Central memory CD8-positive, alpha-beta T cell (primary cell): Measurements from ENCODE around the gene LECT2.

ENCODE experiments used
- ATAC-seq: fragments of 150-1000 bp; cut with Tn5 transposase; replicated peaks from 2 replicates; pipeline ENCODE4 v1.10.0; 2022; ENCODE audit warnings: mild to moderate bottlenecking, moderate FRiP score, moderate number of reproducible peaks; ENCODE audit not compliant: poor library complexity, severe bottlenecking; ENCODE audit errors: extremely low read depth
- DNase-seq, 2 donors: peaks; one replicate each; pipeline ENCODE4 v3.0.0; 2021; ENCODE audit warnings: low spot score in 2 of 2
- H3K27ac Mint-ChIP-seq: one replicate; pipeline ENCODE4 v1.8.0; 2022; ENCODE audit warnings: low read depth, mild to moderate bottlenecking, moderate library complexity, mixed read lengths
- H3K27me3 Mint-ChIP-seq: one replicate; pipeline ENCODE4 v1.8.0; 2022; ENCODE audit warnings: mixed read lengths
- H3K36me3 Mint-ChIP-seq: one replicate; pipeline ENCODE4 v1.8.0; 2022; ENCODE audit warnings: mild to moderate bottlenecking, moderate library complexity, mixed read lengths; ENCODE audit not compliant: insufficient read depth
- H3K4me1 Mint-ChIP-seq: one replicate; pipeline ENCODE4 v1.8.0; 2022; ENCODE audit warnings: mixed read lengths
- H3K4me3 Mint-ChIP-seq: one replicate; pipeline ENCODE4 v1.8.0; 2022; ENCODE audit warnings: mild to moderate bottlenecking, moderate library complexity, mixed read lengths
- H3K9me3 Mint-ChIP-seq: one replicate; pipeline ENCODE4 v1.8.0; 2022; ENCODE audit warnings: mixed read lengths

LECT2 gene

DNA sequence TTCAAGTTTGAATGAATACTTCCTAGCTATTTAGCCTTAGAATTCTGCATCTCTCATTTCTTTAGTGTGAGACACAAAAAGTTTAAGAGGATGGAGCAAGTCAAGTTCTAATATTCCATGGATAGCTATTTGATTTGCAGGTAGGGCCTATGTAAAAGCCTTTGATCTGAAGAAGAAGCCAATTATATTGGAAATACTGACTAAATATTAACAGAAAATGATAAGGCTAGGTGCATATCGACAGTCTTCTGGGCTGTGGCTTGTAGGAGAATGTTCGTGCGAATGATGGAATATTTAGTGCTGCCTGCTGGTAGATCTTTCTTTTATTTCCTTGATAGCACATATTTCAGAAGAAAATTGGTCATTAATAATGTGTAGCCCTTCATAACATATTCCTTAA lies at the start of gene LECT2:
Gene LECT2, minus strand, starts transcription at position 85 of the 400 bp plus-strand sequence. CDS start 150 bp downstream, outside the sequence.
- no peak for ATAC-seq
- H3K9me3 Mint-ChIP-seq = no peaks in the 10 kb centered on the region
- DNase-seq = no peak
- H3K4me3 Mint-ChIP-seq = no peak within 1 kb of the TSS
- no peak within 1 kb of the TSS for H3K27ac Mint-ChIP-seq
- no peaks in the 10 kb centered on the region for H3K36me3 Mint-ChIP-seq
- H3K27me3 Mint-ChIP-seq = peaks cover 70% of the 10 kb centered on the region
- H3K4me1 Mint-ChIP-seq = no peaks in the 10 kb centered on the region

DNA sequence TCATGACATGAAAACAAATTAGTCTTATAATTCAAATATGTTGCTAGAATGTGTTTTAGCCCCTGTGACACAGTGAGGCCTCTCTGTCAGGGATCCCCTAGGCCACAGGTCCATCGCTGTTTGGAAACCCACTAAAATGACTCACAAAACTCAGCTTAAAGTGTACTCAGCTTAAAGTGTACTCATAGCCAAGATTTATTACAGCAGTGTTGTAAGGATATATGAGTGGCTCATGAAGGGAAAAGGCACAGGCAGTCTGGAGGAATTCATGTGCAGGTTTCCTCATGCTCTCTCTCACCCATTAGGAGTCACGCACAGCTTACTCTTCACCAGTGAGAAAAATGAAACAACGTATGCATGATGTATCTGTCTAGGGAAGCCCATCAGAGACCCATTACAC lies 49.7 kb upstream of the LECT2 start:
- DNase-seq (no peak), ATAC-seq (no peak)
- no peaks in the 10 kb centered on the region for H3K9me3 Mint-ChIP-seq
- no peak overlapping the region for H3K27ac Mint-ChIP-seq
- no peaks in the 10 kb centered on the region for H3K36me3 Mint-ChIP-seq
- no peak overlapping the region for H3K4me3 Mint-ChIP-seq
- no peaks in the 10 kb centered on the region for H3K4me1 Mint-ChIP-seq
- H3K27me3 Mint-ChIP-seq = peaks cover 8% of the 10 kb centered on the region

DNA sequence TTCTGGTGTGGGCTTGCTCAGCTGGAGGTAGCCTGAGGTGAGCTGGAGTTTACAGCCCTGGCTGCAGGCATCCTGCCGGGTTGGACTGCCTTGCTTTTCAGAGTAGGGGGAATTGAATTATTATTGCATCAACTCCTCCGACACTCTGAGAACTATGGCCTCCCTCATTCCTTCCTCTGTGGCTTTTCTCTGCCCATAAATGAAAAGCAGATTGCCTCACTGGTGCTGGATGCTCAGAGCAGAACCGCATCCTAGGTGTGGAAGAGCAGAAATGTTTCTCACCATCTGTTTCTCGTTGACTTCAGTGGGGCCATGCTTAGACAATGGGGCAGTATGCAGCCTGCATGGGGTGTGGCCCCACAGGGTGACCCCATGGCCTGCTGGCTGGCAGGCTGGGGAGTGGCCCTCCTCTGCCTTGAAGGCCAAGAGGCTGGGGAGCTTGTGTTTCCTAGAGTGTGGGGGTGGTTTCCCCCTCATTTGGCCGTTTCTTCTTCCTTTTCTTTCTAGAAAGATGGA lies 46.7 kb upstream of the LECT2 start:
- ATAC-seq = no peak
- Mint-ChIP-seq H3K4me3 (no peak overlapping the region), H3K27me3 (peaks cover 25% of the 10 kb centered on the region), H3K27ac (no peak overlapping the region), H3K36me3 (no peaks in the 10 kb centered on the region), H3K9me3 (no peaks in the 10 kb centered on the region), H3K4me1 (no peaks in the 10 kb centered on the region)
- DNase-seq = no peak

DNA sequence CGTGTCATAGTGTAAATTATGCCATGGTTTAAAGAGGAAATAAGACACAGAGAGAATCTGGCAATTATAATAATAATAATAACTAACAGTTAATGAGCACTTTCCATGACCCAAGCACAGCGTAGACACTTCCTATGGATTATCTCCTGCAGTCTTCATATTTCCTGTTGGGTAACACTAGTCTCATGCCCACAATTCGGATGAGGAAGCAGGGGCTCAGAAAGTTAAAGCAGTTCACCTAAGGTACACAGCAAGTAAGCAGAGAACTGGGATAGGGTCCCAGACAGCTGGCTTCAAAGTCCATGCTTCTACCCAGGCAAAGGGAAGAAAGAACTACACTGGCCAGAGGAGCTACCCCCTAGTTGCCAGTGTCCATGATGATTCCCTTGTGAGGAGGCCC lies 46.1 kb upstream of the LECT2 start:
- Mint-ChIP-seq H3K27ac (no peak overlapping the region), H3K27me3 (peaks cover 31% of the 10 kb centered on the region), H3K4me1 (no peaks in the 10 kb centered on the region), H3K9me3 (no peaks in the 10 kb centered on the region), H3K36me3 (no peaks in the 10 kb centered on the region), H3K4me3 (no peak overlapping the region)
- DNase-seq = no peak
- ATAC-seq = no peak

DNA sequence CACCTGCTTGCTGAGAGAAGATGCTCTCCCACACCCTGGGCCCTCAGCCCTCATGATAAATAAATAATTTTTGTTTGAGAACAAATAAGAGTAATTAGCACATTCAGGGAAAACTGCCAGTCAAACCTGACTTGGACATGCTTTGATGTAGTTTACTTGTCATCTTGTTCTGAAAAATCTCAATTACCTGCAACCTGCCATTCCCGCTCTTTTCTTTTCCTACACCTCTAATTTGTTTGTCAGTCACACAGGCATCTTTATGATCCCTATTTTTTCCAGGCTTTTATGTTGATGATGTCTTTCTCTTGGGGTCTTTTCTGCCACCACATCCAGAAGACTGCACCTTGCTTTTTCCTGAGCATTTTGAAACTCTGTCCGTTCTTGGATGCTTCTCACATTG lies 45.4 kb upstream of the LECT2 start:
- Mint-ChIP-seq H3K9me3 (no peaks in the 10 kb centered on the region), H3K4me1 (no peaks in the 10 kb centered on the region), H3K36me3 (no peaks in the 10 kb centered on the region), H3K4me3 (no peak overlapping the region), H3K27me3 (peaks cover 33% of the 10 kb centered on the region), H3K27ac (no peak overlapping the region)
- DNase-seq (no peak), ATAC-seq (no peak)

DNA sequence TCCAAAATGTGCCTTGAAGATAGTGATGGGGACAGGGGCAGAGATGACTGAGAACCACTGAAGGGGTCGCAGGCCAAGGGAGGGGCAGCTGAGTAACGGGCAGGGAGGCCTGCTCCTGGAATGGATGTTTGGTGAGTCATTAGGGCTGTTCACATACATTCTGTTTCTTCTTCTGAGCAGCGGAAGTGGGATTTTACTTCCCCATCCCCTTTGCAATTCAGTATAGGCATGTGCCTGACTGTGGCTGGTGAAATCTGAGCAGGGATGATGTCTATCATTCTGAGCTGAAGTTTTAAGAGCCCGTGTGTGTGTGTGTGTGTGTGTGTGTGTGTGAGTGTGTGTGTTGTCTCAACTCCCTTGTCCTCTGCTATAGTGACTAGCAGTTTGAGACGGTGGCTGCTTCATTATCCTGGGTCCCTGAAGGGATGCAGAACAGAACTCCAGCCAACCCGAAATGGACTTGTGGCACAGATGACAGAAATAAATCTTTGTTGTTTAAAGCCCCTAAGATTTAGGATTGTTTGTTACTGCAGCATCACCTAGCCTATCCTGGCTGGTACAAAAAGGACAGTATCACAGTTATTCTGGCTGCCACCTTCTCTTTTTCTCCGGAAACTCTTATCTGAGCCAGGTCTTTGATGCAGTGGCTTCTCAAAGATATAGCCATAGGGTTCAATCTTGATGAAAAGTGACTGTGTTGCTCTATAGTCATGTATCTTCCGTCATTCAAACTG lies 44.8 kb upstream of the LECT2 start:
- no peaks in the 10 kb centered on the region for H3K4me1 Mint-ChIP-seq
- DNase-seq = no peak

DNA sequence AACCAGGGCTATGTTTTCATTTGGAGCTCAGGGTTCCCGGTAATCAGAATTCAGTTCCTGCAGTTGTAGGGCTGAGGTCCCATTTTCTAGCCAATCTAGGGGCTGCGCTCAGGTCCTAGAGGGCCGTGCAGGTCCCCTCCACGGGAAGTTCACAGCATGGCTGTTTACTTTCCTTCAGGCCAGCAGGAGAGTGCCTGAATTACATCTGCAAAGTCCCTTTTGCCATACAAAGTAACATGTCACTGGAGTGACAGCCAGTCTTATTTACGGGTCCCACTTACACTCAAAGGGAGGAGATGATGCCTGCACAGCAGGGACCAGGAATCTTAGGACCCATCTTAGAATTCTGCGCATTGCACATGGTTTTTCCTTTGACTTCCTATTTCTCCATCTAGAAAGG lies 44.1 kb upstream of the LECT2 start:
- no peaks in the 10 kb centered on the region for H3K4me1 Mint-ChIP-seq
- DNase-seq (no peak), ATAC-seq (no peak)
- H3K27ac Mint-ChIP-seq = no peak overlapping the region
- H3K27me3 Mint-ChIP-seq = peaks cover 33% of the 10 kb centered on the region
- no peaks in the 10 kb centered on the region for H3K36me3 Mint-ChIP-seq
- H3K4me3 Mint-ChIP-seq = no peak overlapping the region
- no peaks in the 10 kb centered on the region for H3K9me3 Mint-ChIP-seq

More for the DNA sequence above, 44.8 kb upstream of the LECT2 start:
- Mint-ChIP-seq H3K9me3 (no peaks in the 10 kb centered on the region), H3K4me3 (no peak overlapping the region), H3K27ac (no peak overlapping the region), H3K27me3 (peaks cover 33% of the 10 kb centered on the region), H3K36me3 (no peaks in the 10 kb centered on the region)
- ATAC-seq = no peak

DNA sequence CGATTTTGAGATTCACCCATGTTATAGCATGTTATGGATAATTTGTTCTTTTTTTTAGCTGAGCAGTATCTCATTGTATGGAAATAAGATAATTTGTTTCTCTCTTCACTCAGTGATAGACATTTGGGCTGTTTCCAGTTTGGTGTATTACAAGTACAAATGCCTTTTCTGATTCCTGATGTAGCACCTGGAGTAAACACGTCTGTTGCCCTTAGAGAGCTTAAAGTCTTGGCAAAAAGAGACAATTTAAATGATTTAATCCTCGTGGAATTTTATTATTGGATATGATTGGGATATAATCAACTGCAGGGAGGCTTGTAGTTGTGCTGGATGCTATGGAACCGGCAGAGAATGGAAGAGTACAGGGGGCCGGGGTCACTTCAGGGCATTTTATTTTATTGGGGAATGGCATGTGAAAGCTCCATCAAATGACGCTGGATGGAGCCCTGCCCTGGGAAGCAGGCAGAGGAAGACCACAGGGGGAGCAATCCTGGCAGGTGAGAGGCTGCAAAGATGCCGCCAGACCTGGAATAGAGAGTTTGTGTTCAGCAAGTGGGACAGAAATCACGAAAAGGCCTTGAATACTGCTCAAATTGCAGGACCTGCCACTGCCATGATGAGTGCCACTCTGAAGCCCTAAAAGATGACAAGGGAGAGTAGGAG lies 43.0 kb upstream of the LECT2 start:
- Mint-ChIP-seq H3K9me3 (no peaks in the 10 kb centered on the region), H3K36me3 (no peaks in the 10 kb centered on the region), H3K4me3 (no peak overlapping the region), H3K4me1 (no peaks in the 10 kb centered on the region), H3K27ac (no peak overlapping the region), H3K27me3 (peaks cover 33% of the 10 kb centered on the region)
- no peak for DNase-seq
- ATAC-seq = no peak

DNA sequence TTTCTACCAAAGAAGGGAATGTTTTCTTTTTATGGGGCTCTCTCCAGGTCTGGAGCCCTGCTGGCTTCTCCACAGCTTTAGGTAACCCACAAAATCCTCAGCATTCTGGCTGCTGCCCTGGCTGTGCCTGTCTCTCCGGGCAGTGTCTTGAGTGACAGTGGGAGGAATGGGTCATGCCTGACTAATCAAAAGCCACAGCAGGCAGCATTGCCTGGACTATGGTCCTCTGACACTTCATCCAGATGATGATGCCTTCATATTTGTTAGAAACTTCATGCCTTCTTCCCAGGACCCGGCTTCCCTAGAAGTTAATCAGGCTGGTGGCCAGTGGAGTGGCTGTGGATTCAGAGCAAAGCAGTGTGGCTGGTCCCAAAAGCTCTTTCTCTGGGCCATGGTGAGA lies 41.8 kb upstream of the LECT2 start:
- DNase-seq (no peak), ATAC-seq (no peak)
- Mint-ChIP-seq H3K36me3 (no peaks in the 10 kb centered on the region), H3K4me1 (no peaks in the 10 kb centered on the region), H3K27me3 (peaks cover 33% of the 10 kb centered on the region), H3K4me3 (no peak overlapping the region), H3K27ac (no peak overlapping the region), H3K9me3 (no peaks in the 10 kb centered on the region)

DNA sequence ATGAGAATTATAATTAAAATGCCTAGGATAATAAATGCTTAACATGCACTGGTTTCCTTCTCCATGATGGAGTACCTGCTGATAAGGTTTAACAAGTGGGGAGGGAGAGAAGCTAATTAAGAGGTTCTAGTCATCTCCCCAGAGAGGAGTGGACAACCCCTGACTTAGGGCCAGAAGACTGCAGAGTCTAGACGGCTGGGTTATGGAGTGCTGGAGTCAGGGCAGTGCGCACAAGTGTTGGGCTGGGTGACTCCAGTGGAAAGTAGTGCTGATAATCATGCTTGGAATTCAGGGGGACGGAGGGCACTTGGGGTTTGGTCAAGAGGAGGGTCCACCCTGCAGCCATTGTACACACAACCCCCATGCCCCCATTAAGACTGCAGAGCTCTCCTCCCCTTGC lies 41.2 kb upstream of the LECT2 start:
- H3K27me3 Mint-ChIP-seq = peaks cover 37% of the 10 kb centered on the region
- no peaks in the 10 kb centered on the region for H3K4me1 Mint-ChIP-seq
- DNase-seq (no peak), ATAC-seq (no peak)
- no peak overlapping the region for H3K27ac Mint-ChIP-seq
- no peaks in the 10 kb centered on the region for H3K36me3 Mint-ChIP-seq
- H3K4me3 Mint-ChIP-seq = no peak overlapping the region
- H3K9me3 Mint-ChIP-seq = no peaks in the 10 kb centered on the region

DNA sequence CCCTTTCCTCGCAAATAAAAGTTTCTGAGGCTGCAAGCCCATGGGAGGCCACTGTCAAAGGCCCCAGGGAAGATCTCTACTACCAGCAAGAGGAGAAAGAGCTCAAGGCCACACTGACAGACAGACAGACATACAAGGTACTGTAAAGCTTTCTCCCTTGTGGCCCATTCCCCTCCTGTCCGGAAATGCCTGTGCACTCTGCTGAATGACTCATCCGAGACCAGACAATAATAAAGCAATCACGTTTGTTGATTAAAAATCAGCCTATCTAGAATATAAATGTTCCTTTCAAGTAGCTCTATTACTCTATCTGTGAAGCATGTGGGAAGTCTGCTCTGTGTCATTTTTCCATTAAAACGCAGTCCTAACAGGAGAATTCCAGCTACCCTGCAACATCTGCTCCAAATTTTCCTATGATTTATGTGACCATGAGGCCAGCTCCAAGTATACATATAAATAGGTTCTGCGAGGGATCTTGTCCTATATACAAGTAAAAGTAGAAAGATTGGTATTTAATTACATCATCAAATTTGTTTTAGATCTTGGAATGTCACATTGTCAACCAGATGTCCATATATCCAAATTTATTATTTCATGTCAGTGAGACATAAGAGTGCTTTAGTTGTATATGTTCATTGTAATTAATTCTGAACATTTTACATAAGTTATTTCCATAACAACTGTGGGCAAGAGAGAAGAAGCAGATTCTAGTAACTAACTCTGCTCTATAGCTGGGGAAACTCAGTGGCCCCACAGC lies 39.3 kb upstream of the LECT2 start:
- ATAC-seq (no peak), DNase-seq (no peak)
- peaks cover 48% of the 10 kb centered on the region for H3K27me3 Mint-ChIP-seq
- H3K27ac Mint-ChIP-seq = no peak overlapping the region
- H3K9me3 Mint-ChIP-seq = no peaks in the 10 kb centered on the region
- H3K4me3 Mint-ChIP-seq = no peak overlapping the region
- no peaks in the 10 kb centered on the region for H3K4me1 Mint-ChIP-seq
- H3K36me3 Mint-ChIP-seq = no peaks in the 10 kb centered on the region

DNA sequence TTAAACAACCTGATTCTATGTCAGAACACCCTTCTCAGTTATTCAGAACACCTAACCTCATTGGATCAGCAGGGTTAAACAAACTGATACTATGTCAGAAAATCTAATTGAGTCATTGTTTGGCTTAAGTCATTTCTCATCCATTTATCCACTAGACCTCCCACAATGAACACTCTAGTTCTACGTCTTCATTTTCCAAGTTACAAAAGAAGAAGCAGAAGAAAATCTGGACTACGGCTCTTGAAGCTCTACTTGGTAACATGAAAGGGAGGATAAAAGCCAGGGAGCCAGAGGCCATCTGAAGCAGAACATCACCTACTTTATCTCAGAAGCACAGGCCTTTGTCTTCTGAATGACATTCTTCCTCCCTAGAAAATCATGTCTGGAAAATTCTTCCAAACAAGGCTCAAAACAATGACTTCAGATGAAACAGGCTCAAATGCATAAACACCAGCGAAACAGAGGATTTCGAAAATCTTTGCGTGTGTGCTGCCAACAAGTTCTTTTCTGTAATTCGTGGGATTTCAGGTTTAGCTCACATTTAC lies 38.6 kb upstream of the LECT2 start:
- H3K4me1 Mint-ChIP-seq = no peaks in the 10 kb centered on the region
- H3K36me3 Mint-ChIP-seq = no peaks in the 10 kb centered on the region
- H3K4me3 Mint-ChIP-seq = no peak overlapping the region
- no peak for ATAC-seq
- peaks cover 55% of the 10 kb centered on the region for H3K27me3 Mint-ChIP-seq
- H3K9me3 Mint-ChIP-seq = no peaks in the 10 kb centered on the region
- no peak for DNase-seq
- H3K27ac Mint-ChIP-seq = no peak overlapping the region
